GM12878 (cell line): ENCODE results near the gene IRX4. TPM values are rescaled to one million over a fixed set of nuclear protein-coding genes. Genes with fewer than 3 reads are reported as not detected.
A peak's percentile ranks its signal among the peaks of the same experiment; 100 is the strongest.

ENCODE experiments used
- ATAC-seq: fragments of 200-7000 bp; cut with Tn5 transposase; 3 replicates; pipeline ENCODE4 v1.9.1; 2020; ENCODE audit warnings: mild to moderate bottlenecking, moderate library complexity
- BruUV-seq: library from RNA; stranded (reverse); fragments of 400-500 nt; replicated peaks from 2 replicates; lab custom pipeline; 2021; lab: Mats Ljungman, UMichigan
- CTCF ChIA-PET: fragments of 300-600 bp; sonication (Branson Sonifier 250); formaldehyde crosslinking; extraction: SDS; loops from one replicate; lab custom pipeline; 2021; ENCODE audit warnings: inconsistent platforms; lab: Yijun Ruan, JAX
- POLR2A ChIA-PET: fragments of 350-600 bp; formaldehyde crosslinking; extraction: SDS; loops from one replicate; lab custom pipeline; 2021; ENCODE audit warnings: inconsistent platforms; lab: Charles Lee
- RAD21 ChIA-PET: fragments of 300-600 bp; sonication (Branson Sonifier 250); formaldehyde crosslinking; loops from one replicate; lab custom pipeline; 2023; ENCODE audit warnings: antibody characterized with exemption; ENCODE audit not compliant: unreplicated experiment; lab: Charles Lee
- SMC1A ChIA-PET: fragments of 300-600 bp; sonication (Branson Sonifier 250); formaldehyde crosslinking; loops from one replicate; lab custom pipeline; 2023; ENCODE audit not compliant: unreplicated experiment, uncharacterized antibody; lab: Charles Lee
- DNase-seq: peaks from one replicate; pipeline ENCODE4 v3.0.0-alpha.2; 2011; ENCODE audit warnings: low read depth, low spot score
- FAIRE-seq: peaks from 3 replicates; lab custom pipeline; 2011; peaks lifted over from hg19 to GRCh38; lab: Jason Lieb, UNC
- H2AFZ ChIP-seq: 2 replicates; pipeline ENCODE4 v1.6.0; 2011; ENCODE audit warnings: low read depth, low read length, control low read depth; ENCODE audit not compliant: control insufficient read depth
- H3K27ac ChIP-seq: 2 replicates; pipeline ENCODE4 v1.5.1; 2011; ENCODE audit warnings: control low read depth; ENCODE audit not compliant: control insufficient read depth, insufficient read depth
- H3K27me3 ChIP-seq, 2 experiments: replicated peaks in 1 of 2; 2 replicates each; pipeline versions ENCODE4 v1.6.0 to v1.6.1; 2011; ENCODE audit warnings: low read length in 1 of 2; ENCODE audit not compliant: control insufficient read depth in 2 of 2, insufficient read depth in 2 of 2
- H3K36me3 ChIP-seq, 2 experiments: 2 replicates each; pipeline ENCODE4 v1.5.1; 2011; ENCODE audit warnings: low read length in 1 of 2; ENCODE audit not compliant: control insufficient read depth in 2 of 2, insufficient read depth in 2 of 2
- H3K4me1 ChIP-seq: 2 replicates; pipeline ENCODE4 v1.6.1; 2011; ENCODE audit warnings: mild to moderate bottlenecking, low read length, moderate library complexity, mixed read lengths; ENCODE audit not compliant: control insufficient read depth, insufficient read depth
- H3K4me2 ChIP-seq: 2 replicates; pipeline ENCODE4 v1.6.0; 2011; ENCODE audit warnings: control low read depth; ENCODE audit not compliant: control insufficient read depth, insufficient read depth
- H3K4me3 ChIP-seq: fragments of 200-600 bp; sonication (generic); 2 replicates; pipeline ENCODE4 v1.5.1; 2016
- H3K79me2 ChIP-seq: 2 replicates; pipeline ENCODE4 v1.6.0; 2011; ENCODE audit warnings: low read length; ENCODE audit not compliant: control insufficient read depth, insufficient read depth
- H3K9ac ChIP-seq: 2 replicates; pipeline ENCODE4 v1.8.0; 2011; ENCODE audit warnings: low read length, control low read depth, mixed read lengths; ENCODE audit not compliant: control insufficient read depth, insufficient read depth
- H3K9me3 ChIP-seq: replicated peaks from 3 replicates; pipeline ENCODE4 v1.5.1; 2011; ENCODE audit warnings: mild to moderate bottlenecking, low read length; ENCODE audit not compliant: control insufficient read depth, insufficient read depth
- H4K20me1 ChIP-seq: 2 replicates; pipeline ENCODE4 v1.6.0; 2011; ENCODE audit not compliant: control insufficient read depth, insufficient read depth
- CHD2 ChIP-seq: IDR thresholded peaks from 2 replicates; pipeline ENCODE4 v1.6.1; 2011; ENCODE audit warnings: low read depth, low read length, improper control_type of control experiment, borderline replicate concordance
- CTCF ChIP-seq, 3 experiments: IDR thresholded peaks in 2 of 3; conservative IDR thresholded peaks in 1 of 3; 2 replicates each; pipeline ENCODE4 v1.5.1; 2011; ENCODE audit warnings: low read depth in 3 of 3, low read length in 3 of 3, mild to moderate bottlenecking in 3 of 3, control low read depth in 2 of 3, moderate library complexity in 2 of 3, inconsistent platforms in 1 of 3, mixed read lengths in 1 of 3; ENCODE audit not compliant: control insufficient read depth in 2 of 3, insufficient read depth in 1 of 3; ENCODE audit errors: extremely low read depth in 1 of 3
- IKZF1 ChIP-seq: fragments of 450-650 bp; conservative IDR thresholded peaks from 2 replicates; pipeline ENCODE4 v1.6.1; 2017; ENCODE audit warnings: antibody characterized with exemption, mild to moderate bottlenecking
- WGBS: methylation state at CpG from one replicate; pipeline ENCODE4 v1.1.6; 2016; ENCODE audit warnings: low lambda C conversion rate; ENCODE audit not compliant: insufficient replicate concordance, insufficient coverage; ENCODE audit errors: missing lambda C conversion rate; 5-methylcytosine and 5-hydroxymethylcytosine counted together
- in situ Hi-C: fragments of 300-500 bp; cut with MboI; formaldehyde crosslinking; loops from 9 replicates; pipeline ENCODE4 v1.14.3; 2018; ENCODE audit warnings: mixed read lengths
- intact Hi-C: fragments of 100-400 bp; cut with micrococcal nuclease; formaldehyde crosslinking; loops from one replicate; pipeline ENCODE4 v1.14.2; 2022; ENCODE audit not compliant: unreplicated experiment
- polyA plus RNA-seq, 11 experiments: library from polyadenylated mRNA; depleted of rRNA in 4 of 11; unstranded in 6 of 11; stranded (reverse) in 5 of 11; fragments of >200 nt; fragmentation: Nextera tagmentation in 4 of 11; fragmentation: Illumina TruSeq in 1 of 11; extraction: Ambion mirVana in 4 of 11; extraction: Trizol in 1 of 11; gene quantifications; 1 replicate in 1 of 11; 2 replicates in 10 of 11; pipeline versions ENCODE4 v1.2.1 to v1.2.3, GENCODE V29; 2011 to 2016; ENCODE audit warnings: inconsistent platforms in 2 of 11, missing spikeins in 2 of 11, low read depth in 1 of 11
- total RNA-seq, 4 experiments: library from RNA; depleted of rRNA in 3 of 4; stranded (reverse); fragments of >200 nt in 3 of 4; fragmentation: Illumina TruSeq in 1 of 4; extraction: Trizol in 1 of 4; gene quantifications; 2 replicates each; pipeline versions ENCODE4 v1.2.1 to v1.2.3, GENCODE V29; 2013 to 2021

IRX4 gene
- total and polyA plus RNA-seq, 10 of the 15 experiments (the other 5 are each of a cell fraction or from before 2014, with no cell fraction given), result not detected

- no peaks in the 10 kb centered on the region for H3K4me1 ChIP-seq
- H3K27me3 ChIP-seq, result peaks cover 0 to 5% of the 10 kb centered on the region in 2 experiments; a peak in 2 of 4 replicates
- BruUV-seq, result no TSS peak
- ChIA-PET SMC1A (no interaction called here), POLR2A (no interaction called here), CTCF (no interaction called here), RAD21 (no interaction called here)
- no peak overlapping the region for H3K4me2 ChIP-seq
- no peaks in the 10 kb centered on the region; the same call in 2 of the 3 replicates for H3K9me3 ChIP-seq
- no peak overlapping the region for H3K4me3 ChIP-seq
- DNase-seq (no peak), ATAC-seq (no peak), FAIRE-seq (no peak)
- H3K9ac ChIP-seq, result no peak overlapping the region
- H4K20me1 ChIP-seq, result no peaks in the 10 kb centered on the region
- 23% methylated on average over 21 of the region's 21 CpGs for WGBS
- H3K79me2 ChIP-seq, result no peaks in the 10 kb centered on the region
- no peaks in the 10 kb centered on the region for H3K36me3 ChIP-seq
- H2AFZ ChIP-seq, result no peak overlapping the region
- in situ Hi-C loops (no loop called here), intact Hi-C loops (no loop called here)
- H3K27ac ChIP-seq, result no peak overlapping the region
- TF ChIP-seq CTCF (IDR thresholded peaks at IDR 0.05 in 2 of 3, conservative IDR thresholded peaks at IDR 0.05 in 1 of 3; ENCODE audit: control insufficient read depth in 2 of 3, extremely low read depth in 1 of 3, insufficient read depth in 1 of 3, low read depth in 3 of 3, low read length in 3 of 3) (0 out of 6 replicates have a peak, but pooled peaks of 1 of the 3 experiments have one; percentile 6), IKZF1 (no peak), CHD2 (no peak)
These were observed 14.1 kb upstream of the IRX4 start for GRCh38 chr5:1896602-1897376.
